Measurements from ENCODE around the gene ANKRD55. TPM values are rescaled to one million over a fixed set of nuclear protein-coding genes. Genes with fewer than 3 reads are reported as not detected.

Gene ANKRD55
- total and polyA plus RNA-seq, 2 of the 8 experiments (the other 6 are each of a cell fraction or from before 2014, with no cell fraction given) = not detected

- TF ChIP-seq EZH2 (IDR thresholded peaks at IDR 0.05; ENCODE audit: low read depth, low read length, severe bottlenecking) (no peak), FOSL1 (IDR thresholded peaks at IDR 0.05; ENCODE audit: insufficient read depth, low read depth, low read length) (no peak), ATF2 (IDR thresholded peaks at IDR 0.05; ENCODE audit: low read length) (no peak)
Observed at GRCh38 chr5:56145511-56145910, 87.6 kb downstream of the ANKRD55 start (continued).
